ENCODE measurements around the gene LSM7.
"Not testable (repeated sequence)": the region's sequence is repeated elsewhere in the genome, so short reads cannot be mapped to it uniquely, and the experiment has no call there.

Gene LSM7

DNA sequence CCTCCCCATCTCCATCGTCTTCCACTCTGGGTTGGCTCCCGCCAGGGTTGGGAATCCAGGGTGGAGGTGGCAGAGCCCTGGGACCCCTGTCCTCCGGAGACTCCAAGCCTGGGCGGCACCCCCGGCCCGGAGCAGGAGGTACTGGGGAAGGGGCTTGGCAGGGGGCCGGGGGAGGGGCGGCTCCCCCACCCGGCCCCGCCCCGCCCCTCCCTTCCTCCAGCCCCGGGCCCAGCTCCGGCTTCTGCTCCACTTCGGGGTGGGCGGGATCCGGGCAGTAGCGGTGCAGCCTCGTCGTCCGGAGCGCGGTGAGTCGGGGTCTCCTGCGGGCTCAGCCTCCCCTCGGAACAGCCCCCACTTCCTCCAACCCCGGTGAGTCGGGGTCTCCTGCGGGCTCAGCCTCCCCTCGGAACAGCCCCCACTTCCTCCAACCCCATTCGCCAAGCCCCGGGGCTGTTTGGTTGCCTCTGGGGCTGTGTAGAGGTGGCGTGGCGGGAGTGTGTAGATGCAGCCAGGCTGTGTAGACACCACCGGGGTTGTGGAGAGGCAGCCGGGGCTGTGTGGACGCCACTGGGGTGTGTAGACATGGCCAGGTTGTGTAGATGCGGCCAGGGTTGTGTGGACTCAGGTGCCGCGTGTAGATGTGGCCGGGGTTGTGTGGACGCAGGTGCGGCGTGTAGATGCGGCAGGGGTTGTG, 31.8 kb upstream of the LSM7 start, which contains the start of gene TMPRSS9:
Gene TMPRSS9, plus strand, starts transcription at position 274 of the 694 bp plus-strand sequence. CDS start 29,521 bp downstream, outside the sequence.
- no peaks in the 10 kb centered on the region for H3K9me3 ChIP-seq (ENCODE audit: control insufficient read depth, insufficient read depth, low read length)
- no peaks in the 10 kb centered on the region for H3K36me3 ChIP-seq (ENCODE audit: insufficient read depth, low read length)
- H3K9ac ChIP-seq (ENCODE audit: low read depth, low read length): peak within 1 kb of the TSS; percentile 32; the same call in 1 of the 2 replicates
- H3K4me1 ChIP-seq (ENCODE audit: insufficient read depth, low read length): peaks cover 7% of the 10 kb centered on the region; the same call in 1 of the 2 replicates

DNA sequence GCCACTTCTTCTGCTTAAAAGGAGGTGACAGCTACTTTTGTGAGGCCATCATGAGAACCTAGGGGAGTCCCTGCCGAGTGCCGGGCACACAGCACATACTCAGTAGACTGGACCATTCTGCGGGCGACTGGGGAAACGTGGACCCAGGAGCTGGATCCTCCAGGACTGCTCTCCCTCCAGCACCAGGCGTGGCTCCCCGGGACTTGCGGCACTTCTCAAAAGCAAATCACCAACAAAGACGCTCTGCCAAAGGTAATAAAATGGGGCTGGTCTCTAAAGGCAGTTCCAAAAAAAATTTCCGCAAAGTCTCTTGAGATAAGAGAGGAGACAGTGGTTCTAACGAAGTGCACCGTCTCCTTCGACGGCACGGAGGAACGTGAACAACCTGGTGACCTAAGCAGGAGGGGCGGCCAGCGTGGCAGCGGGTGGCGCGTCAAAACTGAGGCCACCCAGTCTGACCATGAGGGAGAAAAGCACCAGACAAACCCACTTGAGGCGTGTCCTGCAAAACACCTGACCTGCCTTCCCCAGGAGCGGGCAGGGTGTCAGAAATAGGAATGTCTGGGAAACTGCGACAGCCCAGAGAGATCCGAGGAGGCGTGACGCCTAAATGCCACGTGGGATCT, 30.3 kb upstream of the LSM7 start:
- Histone ChIP-seq H3K9me3 (ENCODE audit: control insufficient read depth, insufficient read depth, low read length) (no peaks in the 10 kb centered on the region), H3K9ac (ENCODE audit: low read depth, low read length) (no peak overlapping the region), H3K36me3 (ENCODE audit: insufficient read depth, low read length) (no peaks in the 10 kb centered on the region), H3K4me1 (ENCODE audit: insufficient read depth, low read length) (peaks cover 7% of the 10 kb centered on the region; the same call in 1 of the 2 replicates)

DNA sequence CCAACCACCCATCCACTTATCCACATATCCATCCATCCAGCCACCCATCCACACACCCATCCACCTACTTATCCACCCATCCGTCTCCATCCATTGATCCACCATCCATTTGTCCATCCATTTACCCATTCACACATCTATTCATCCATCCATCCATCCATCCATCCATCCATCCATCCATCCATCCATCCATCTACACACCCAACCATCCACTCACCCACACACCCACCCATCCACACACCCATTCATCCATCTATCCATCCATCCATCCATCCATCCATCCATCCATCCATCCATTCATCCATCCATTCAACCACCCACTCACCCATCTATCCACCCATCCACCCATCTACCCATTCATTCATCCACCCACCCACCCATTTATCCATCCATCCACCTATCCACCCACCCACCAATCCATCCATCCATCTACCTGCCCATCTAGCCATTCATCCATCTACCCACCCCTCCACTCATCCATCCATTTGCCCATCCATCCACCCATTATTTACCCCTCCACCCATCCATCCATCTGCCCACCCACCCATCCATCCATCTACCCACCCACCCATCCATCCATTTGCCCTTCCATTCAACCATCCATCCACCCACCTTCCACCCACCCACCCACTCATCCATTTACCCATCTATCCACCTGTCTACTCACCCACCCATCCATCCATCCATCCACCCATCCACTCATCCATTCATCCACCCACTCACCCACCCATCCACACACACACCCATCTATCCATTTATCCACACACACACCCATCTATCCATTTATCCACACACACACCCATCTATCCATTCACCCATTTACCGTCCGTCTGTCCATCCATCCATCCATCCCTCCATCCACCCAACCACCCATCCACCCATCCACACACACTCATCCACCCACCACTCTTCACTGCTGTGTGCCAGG, 29.2 kb upstream of the LSM7 start:
- H3K9me3 ChIP-seq (ENCODE audit: control insufficient read depth, insufficient read depth, low read length): no peaks in the 10 kb centered on the region
- H3K4me1 ChIP-seq (ENCODE audit: insufficient read depth, low read length): peaks cover 7% of the 10 kb centered on the region; the same call in 1 of the 2 replicates
- no peak overlapping the region for H3K9ac ChIP-seq (ENCODE audit: low read depth, low read length)

DNA sequence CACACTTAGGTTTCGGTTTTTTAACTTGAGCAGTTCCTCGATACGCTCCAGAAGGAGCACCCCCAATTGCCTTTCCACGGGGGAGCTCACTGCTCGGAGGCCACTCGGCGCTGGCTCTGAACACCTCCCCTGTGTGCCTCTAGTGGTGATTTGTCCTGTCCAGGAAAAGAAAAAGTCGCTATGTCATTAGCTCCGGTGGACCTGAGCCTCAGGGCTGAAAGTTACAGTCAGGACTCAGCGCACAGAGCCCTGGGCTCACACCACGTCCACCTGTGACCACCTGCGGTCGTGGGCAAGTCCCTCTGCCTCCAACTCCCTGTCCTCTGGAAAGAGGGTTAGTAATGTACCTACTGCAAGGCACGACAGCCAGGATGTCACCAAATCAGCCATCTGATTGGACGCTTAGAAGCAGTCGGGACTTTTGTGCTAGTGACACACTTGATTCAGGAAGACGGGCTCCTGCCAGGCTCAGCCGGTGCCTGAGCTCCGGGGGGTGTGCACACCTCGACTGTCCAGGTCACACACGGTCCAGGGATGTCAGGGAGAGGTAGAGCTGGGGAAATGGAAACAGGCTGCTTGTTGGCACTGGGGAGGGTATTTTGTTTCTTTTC, 27.8 kb upstream of the LSM7 start:
- Histone ChIP-seq H3K9me3 (ENCODE audit: control insufficient read depth, insufficient read depth, low read length) (no peaks in the 10 kb centered on the region), H3K36me3 (ENCODE audit: insufficient read depth, low read length) (no peaks in the 10 kb centered on the region), H3K4me1 (ENCODE audit: insufficient read depth, low read length) (no peaks in the 10 kb centered on the region), H3K9ac (ENCODE audit: low read depth, low read length) (no peak overlapping the region)

More for the DNA sequence above, 29.2 kb upstream of the LSM7 start:
- H3K36me3 ChIP-seq (ENCODE audit: insufficient read depth, low read length): no peaks in the 10 kb centered on the region

DNA sequence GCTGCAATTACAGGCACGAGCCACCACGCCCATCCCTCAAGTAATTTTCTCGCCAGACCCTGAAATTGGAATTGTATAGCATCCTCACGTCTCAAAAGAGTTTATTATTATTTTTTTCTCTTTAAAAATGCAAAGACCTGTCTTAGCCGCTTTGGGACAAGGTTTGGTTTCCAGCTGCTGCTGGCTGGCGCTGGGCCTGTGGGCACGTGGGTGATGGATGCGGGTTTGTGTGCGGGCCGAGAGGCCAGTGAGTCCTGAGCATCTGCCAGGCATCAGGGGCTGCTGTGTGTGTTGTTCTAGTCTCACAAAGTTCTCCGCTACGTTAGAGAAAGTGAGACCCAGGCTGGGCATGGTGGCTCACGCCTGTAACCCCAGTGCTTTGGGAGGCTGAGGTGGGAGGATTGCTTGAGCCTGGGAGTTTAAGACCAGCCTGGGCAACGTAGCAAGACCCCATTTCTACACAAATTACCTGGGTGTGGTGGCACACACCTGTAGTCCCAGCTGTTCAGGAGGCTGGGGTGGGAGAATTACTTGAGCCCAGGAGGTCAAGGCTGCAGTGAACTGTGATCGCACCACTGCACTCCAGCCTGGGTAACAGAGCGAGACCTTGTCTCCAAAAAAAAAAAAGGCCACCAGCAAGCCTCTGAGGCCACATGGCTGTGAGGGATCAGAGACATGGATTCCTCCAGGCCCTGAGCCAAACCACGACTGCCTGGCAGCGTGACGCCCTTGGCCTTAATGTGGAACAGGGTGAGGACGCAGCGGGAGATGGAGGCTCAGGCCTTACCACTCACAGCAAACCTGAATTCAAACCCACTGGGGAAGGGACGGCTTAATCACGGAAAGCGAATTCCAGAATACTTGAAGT, 27.0 kb upstream of the LSM7 start:
- H3K9ac ChIP-seq (ENCODE audit: low read depth, low read length): no peak overlapping the region
- H3K9me3 ChIP-seq (ENCODE audit: control insufficient read depth, insufficient read depth, low read length): no peaks in the 10 kb centered on the region
- H3K36me3 ChIP-seq (ENCODE audit: insufficient read depth, low read length): no peaks in the 10 kb centered on the region
- no peaks in the 10 kb centered on the region for H3K4me1 ChIP-seq (ENCODE audit: insufficient read depth, low read length)

DNA sequence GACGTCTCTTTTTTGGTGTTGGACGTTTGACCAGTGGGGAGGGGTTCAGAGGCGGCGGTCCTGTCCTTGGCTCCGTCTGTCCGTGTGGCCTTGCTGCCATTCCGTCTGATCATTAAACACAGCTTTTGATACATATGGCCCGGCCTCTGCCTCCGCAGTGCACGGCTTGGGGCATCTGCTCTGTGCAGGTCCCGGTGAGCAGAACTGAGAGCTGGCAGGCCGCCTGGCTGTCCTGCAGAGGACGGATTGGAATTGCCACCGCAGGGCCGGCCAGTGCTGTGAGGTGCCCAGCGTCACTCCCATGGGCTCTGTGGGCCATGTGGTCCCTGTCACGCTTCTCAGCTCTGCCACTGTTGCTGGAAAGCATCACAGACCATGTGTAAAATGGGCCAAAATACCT, 26.3 kb upstream of the LSM7 start:
- no peaks in the 10 kb centered on the region for H3K36me3 ChIP-seq (ENCODE audit: insufficient read depth, low read length)
- no peaks in the 10 kb centered on the region for H3K4me1 ChIP-seq (ENCODE audit: insufficient read depth, low read length)
- no peaks in the 10 kb centered on the region for H3K9me3 ChIP-seq (ENCODE audit: control insufficient read depth, insufficient read depth, low read length)
- H3K9ac ChIP-seq (ENCODE audit: low read depth, low read length): no peak overlapping the region

DNA sequence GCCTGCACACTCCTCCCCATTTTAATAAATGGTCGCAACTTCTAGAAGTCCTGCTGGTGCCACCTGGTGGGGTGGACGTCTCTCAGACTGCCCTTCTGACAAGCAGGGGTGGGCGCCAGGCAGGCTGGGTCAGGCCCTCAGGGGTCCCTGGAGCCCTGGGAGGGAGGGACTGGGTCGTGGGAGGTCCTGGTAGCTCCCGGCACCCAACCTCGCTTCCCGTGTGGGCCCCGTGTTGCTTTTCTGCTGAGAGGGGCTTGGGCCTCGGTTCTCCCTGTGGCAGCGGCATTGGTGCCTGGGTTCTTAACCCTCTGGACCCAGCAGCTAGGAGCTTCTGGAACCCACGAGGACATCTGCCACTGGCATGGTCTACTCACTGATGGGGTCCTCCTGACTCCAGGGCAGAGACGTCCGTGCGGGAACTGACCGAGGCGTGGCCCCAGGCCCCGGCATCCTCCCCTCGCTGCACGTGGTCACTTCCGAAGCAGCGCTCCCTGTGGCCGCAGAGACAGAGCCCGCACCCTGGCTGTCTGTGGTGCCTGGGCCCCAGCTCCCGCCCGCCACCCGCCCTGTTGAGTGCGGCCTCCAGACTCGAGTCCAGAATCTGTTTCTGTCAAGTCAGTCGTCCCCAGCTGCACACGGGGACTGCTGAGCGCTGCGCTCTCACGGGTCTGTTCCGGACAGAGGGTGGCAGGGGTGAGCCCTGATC, 25.7 kb upstream of the LSM7 start:
- no peaks in the 10 kb centered on the region for H3K36me3 ChIP-seq (ENCODE audit: insufficient read depth, low read length)
- H3K9ac ChIP-seq (ENCODE audit: low read depth, low read length): no peak overlapping the region
- H3K4me1 ChIP-seq (ENCODE audit: insufficient read depth, low read length): no peaks in the 10 kb centered on the region
- no peaks in the 10 kb centered on the region for H3K9me3 ChIP-seq (ENCODE audit: control insufficient read depth, insufficient read depth, low read length)

DNA sequence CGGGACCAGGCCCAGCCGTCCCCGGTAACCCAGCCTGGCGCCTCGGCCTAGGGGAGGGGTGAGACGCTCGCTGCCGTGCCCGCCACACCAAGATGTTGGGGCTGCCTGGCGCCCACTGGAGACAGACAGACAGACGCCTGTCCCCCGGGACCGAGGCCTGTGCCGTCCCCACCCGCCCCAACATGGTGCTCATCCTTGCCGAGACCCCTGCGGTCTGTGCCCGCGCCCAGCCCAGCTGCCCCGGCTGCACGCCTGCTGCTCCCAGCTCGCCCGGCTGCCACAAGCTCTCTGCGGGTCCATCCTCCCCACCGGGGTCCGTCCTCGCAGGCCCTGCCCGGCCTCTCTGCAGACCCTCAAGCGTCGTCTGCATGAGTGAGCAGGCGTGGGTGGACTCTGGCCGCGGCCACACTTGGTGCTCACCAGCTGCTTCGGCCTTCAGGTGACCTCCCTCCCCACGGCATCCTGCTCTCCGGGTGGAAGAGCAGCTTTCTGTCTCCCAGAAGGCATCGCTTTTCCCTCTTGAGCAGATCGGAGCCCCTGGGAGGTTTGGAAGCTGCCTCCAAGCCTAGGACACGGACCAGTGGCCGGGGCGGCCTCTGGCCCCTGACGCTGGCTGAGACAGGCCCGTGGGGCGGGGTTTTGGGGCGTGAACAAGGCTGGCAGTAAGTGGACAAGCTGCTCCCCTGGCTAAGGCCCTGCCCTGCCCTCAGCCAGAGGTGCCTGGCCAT, 24.9 kb upstream of the LSM7 start:
- H3K9me3 ChIP-seq (ENCODE audit: control insufficient read depth, insufficient read depth, low read length): no peaks in the 10 kb centered on the region
- no peak overlapping the region for H3K9ac ChIP-seq (ENCODE audit: low read depth, low read length)
- no peaks in the 10 kb centered on the region for H3K36me3 ChIP-seq (ENCODE audit: insufficient read depth, low read length)
- H3K4me1 ChIP-seq (ENCODE audit: insufficient read depth, low read length): no peaks in the 10 kb centered on the region

DNA sequence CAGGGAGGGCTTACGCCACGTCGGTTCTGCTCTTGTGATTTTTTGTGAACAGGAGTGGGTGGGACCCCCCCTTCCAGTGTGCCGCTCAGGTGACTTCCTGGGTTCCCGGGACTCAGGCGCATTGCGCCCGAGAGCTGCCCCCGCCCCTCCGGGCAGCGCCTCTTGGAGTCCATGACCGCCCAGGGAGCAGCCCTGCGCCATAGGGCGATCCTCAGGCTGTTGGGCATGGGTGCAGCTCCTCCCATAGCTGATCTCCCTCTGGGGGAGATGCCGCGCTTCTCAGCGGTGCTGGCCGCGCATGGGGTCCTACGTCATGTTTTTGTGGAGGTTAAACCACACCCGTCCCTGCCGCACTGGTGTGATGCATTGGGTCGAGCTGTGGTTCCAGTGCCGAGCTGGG, 23.7 kb upstream of the LSM7 start:
- Histone ChIP-seq H3K4me1 (ENCODE audit: insufficient read depth, low read length) (no peaks in the 10 kb centered on the region), H3K9me3 (ENCODE audit: control insufficient read depth, insufficient read depth, low read length) (no peaks in the 10 kb centered on the region), H3K36me3 (ENCODE audit: insufficient read depth, low read length) (no peaks in the 10 kb centered on the region)

DNA sequence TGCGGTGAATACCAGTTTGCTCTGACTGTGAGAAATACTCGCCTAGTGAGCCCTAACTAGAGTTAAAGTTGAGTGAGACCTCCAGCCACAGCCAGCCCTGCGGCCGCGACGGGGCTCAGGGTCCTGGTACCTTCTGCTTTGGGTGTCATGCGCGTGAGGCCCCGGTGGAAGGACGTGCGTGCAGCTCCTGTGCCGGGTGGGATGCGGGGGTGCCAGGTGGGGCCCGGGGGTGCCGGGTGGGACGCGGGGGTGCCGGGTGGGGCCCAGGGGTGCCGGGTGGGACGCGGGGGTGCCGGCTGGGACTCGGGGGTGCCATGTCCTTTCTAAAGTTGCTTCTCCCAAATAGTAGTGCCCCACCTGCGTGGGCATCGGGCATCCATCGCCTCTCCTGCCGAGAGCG, 23.2 kb upstream of the LSM7 start:
- Histone ChIP-seq H3K9ac (ENCODE audit: low read depth, low read length) (no peak overlapping the region), H3K9me3 (ENCODE audit: control insufficient read depth, insufficient read depth, low read length) (no peaks in the 10 kb centered on the region), H3K36me3 (ENCODE audit: insufficient read depth, low read length) (no peaks in the 10 kb centered on the region; the same call in 1 of the 2 replicates), H3K4me1 (ENCODE audit: insufficient read depth, low read length) (no peaks in the 10 kb centered on the region)

More for the DNA sequence above, 23.7 kb upstream of the LSM7 start:
- H3K9ac ChIP-seq (ENCODE audit: low read depth, low read length): no peak overlapping the region

DNA sequence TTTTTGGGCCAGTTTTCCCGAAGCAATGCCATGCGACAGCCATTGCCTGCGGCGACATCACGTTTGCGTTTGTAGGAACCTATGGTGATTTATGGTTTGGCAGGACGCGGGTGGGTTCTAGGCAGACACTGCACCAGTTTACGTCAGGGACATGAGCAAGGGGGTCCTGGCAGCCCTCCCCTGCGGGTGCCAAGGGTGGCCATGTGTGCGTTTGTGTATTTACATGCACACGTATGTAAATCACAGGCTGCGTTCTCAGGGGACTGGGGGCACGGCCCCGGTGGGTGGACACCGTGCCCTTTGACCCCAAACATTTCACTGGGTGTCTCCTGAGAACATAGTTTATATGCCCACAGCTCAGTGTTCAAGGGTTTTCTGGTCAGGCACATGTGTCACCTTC, 22.3 kb upstream of the LSM7 start:
- no peaks in the 10 kb centered on the region; the same call in 1 of the 2 replicates for H3K36me3 ChIP-seq (ENCODE audit: insufficient read depth, low read length)
- H3K9me3 ChIP-seq (ENCODE audit: control insufficient read depth, insufficient read depth, low read length): no peaks in the 10 kb centered on the region
- no peaks in the 10 kb centered on the region for H3K4me1 ChIP-seq (ENCODE audit: insufficient read depth, low read length)
- H3K9ac ChIP-seq (ENCODE audit: low read depth, low read length): no peak overlapping the region

DNA sequence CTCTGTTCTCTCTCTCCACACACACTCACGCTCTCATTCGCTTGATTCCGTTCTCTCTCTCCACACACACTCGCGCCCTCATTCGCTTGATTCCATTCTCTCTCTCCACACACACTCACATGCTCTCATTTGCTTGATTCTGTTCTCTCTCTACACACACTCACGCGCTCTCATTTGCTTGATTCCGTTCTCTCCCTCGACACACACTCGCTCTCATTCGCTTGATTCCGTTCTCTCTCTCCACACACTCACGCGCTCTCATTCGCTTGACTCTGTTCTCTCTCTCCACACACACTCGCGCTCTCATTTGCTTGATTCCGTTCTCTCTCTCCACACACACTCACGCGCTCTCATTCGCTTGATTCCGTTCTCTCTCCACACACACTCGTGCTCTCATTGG, 21.4 kb upstream of the LSM7 start:
- not testable (repeated sequence) for H3K9ac ChIP-seq (ENCODE audit: low read depth, low read length); H3K9me3 ChIP-seq (ENCODE audit: control insufficient read depth, insufficient read depth, low read length); H3K36me3 ChIP-seq (ENCODE audit: insufficient read depth, low read length); H3K4me1 ChIP-seq (ENCODE audit: insufficient read depth, low read length)
